K562 (cell line): Measurements from ENCODE around the gene DCPS. TPM values are rescaled to one million over a fixed set of nuclear protein-coding genes. Genes with fewer than 3 reads are reported as not detected.

Experiments used
- CBX3 ChIP-seq, 2 experiments: IDR thresholded peaks; 1 replicate in 1 of 2; 2 replicates in 1 of 2; pipeline ENCODE4 v1.6.1; 2012; ENCODE audit warnings: inconsistent platforms in 2 of 2, low read length in 2 of 2, borderline replicate concordance in 1 of 2, control low read depth in 1 of 2
- CCNT2 ChIP-seq: IDR thresholded peaks from 2 replicates; pipeline ENCODE4 v1.6.1; 2011; ENCODE audit warnings: borderline replicate concordance, low read depth, mild to moderate bottlenecking, moderate library complexity, mixed read lengths, low read length; ENCODE audit not compliant: insufficient read length; ENCODE audit errors: extremely low read depth
- CEBPB ChIP-seq: fragments of 450-650 bp; IDR thresholded peaks from 2 replicates; pipeline ENCODE4 v1.6.1; 2016; ENCODE audit warnings: missing genetic modification characterization, missing compliant biosample characterization
- ELF1 ChIP-seq: fragments of 200-800 bp; sonication (Bioruptor generic); IDR thresholded peaks from 2 replicates; pipeline ENCODE4 v1.6.1; 2016; ENCODE audit warnings: missing genetic modification characterization, missing compliant biosample characterization
- FOXA3 ChIP-seq, 2 experiments: fragments of 450-650 bp in 1 of 2; sonication (generic) in 1 of 2; formaldehyde crosslinking; IDR thresholded peaks in 1 of 2; conservative IDR thresholded peaks in 1 of 2; 2 replicates each; pipeline versions ENCODE4 v1.4.0 to v1.8.0; 2020 to 2022; ENCODE audit warnings: mild to moderate bottlenecking in 2 of 2, missing genetic modification reagents in 1 of 2
- HDAC1 ChIP-seq, 2 experiments: fragments of 450-650 bp; IDR thresholded peaks; 2 replicates each; pipeline ENCODE4 v1.6.1; 2016 to 2017; ENCODE audit warnings: inconsistent platforms in 1 of 2, mild to moderate bottlenecking in 1 of 2, moderate library complexity in 1 of 2
- HNRNPUL1 ChIP-seq: fragments of 200-400 bp; formaldehyde crosslinking; IDR thresholded peaks from 2 replicates; pipeline ENCODE4 v1.6.1; 2017; ENCODE audit warnings: low read length
- SOX6 ChIP-seq: fragments of 450-650 bp; IDR thresholded peaks from 2 replicates; pipeline ENCODE4 v1.6.1; 2014; ENCODE audit warnings: mild to moderate bottlenecking
- ZKSCAN8 ChIP-seq: fragments of 200-800 bp; sonication (Bioruptor generic); IDR thresholded peaks from 2 replicates; pipeline ENCODE4 v1.6.1; 2016; ENCODE audit warnings: missing genetic modification characterization, missing compliant biosample characterization
- ZNF644 ChIP-seq: fragments of 200-800 bp; sonication (Bioruptor generic); IDR thresholded peaks from 2 replicates; pipeline ENCODE4 v1.6.1; 2016; ENCODE audit warnings: low read depth, missing genetic modification characterization, missing compliant biosample characterization
- polyA plus RNA-seq, 8 experiments: library from polyadenylated mRNA; depleted of rRNA in 4 of 8; stranded (reverse) in 5 of 8; unstranded in 3 of 8; fragments of >200 nt; fragmentation: Nextera tagmentation in 2 of 8; fragmentation: Illumina TruSeq in 1 of 8; extraction: Ambion mirVana in 2 of 8; extraction: Trizol in 1 of 8; gene quantifications; 2 replicates each; pipeline versions ENCODE4 v1.2.1 to v1.2.3, GENCODE V29; 2011 to 2014; ENCODE audit warnings: inconsistent platforms in 1 of 8, missing spikeins in 1 of 8
- total RNA-seq, 7 experiments: library from RNA; depleted of rRNA in 6 of 7; stranded (reverse); fragments of >200 nt in 6 of 7; fragmentation: Illumina TruSeq in 2 of 7; extraction: Trizol in 2 of 7; gene quantifications; 2 replicates each; pipeline versions ENCODE4 v1.2.1 to v1.2.3, GENCODE V29; 2011 to 2021; ENCODE audit warnings: low replicate concordance in 1 of 7
- TF ChIP-seq, protein P1 (sequence below): fragments of 450-650 bp; IDR thresholded peaks from 2 replicates; pipeline ENCODE4 v1.6.1; 2016; ENCODE audit warnings: mild to moderate bottlenecking
- TF ChIP-seq, protein P2 (sequence below), 2 experiments: IDR thresholded peaks; 2 replicates each; pipeline ENCODE4 v1.6.1; 2012; ENCODE audit warnings: improper control_type of control experiment in 2 of 2, low read depth in 2 of 2, low read length in 2 of 2, borderline replicate concordance in 1 of 2
- TF ChIP-seq, protein P3 (sequence below), 2 experiments: fragments of 450-650 bp; conservative IDR thresholded peaks; 2 replicates each; pipeline ENCODE4 v1.6.1; 2017; ENCODE audit warnings: mild to moderate bottlenecking in 2 of 2, moderate library complexity in 2 of 2
- TF ChIP-seq, protein P4 (sequence below): fragments of 250-450 bp; sonication (Bioruptor Pico); IDR thresholded peaks from 2 replicates; pipeline ENCODE4 v1.5.0; 2020; ENCODE audit warnings: mild to moderate bottlenecking, borderline replicate concordance
- TF ChIP-seq, protein P5 (sequence below): sonication (generic); formaldehyde crosslinking; IDR thresholded peaks from 2 replicates; pipeline ENCODE4 v1.8.0; 2022; ENCODE audit warnings: mild to moderate bottlenecking, missing genetic modification reagents

DCPS gene
- total and polyA plus RNA-seq, 9 of the 15 experiments (the other 6 are each of a cell fraction or from before 2014, with no cell fraction given) = 8.7 to 38.1 (median 17.9) TPM

DNA sequence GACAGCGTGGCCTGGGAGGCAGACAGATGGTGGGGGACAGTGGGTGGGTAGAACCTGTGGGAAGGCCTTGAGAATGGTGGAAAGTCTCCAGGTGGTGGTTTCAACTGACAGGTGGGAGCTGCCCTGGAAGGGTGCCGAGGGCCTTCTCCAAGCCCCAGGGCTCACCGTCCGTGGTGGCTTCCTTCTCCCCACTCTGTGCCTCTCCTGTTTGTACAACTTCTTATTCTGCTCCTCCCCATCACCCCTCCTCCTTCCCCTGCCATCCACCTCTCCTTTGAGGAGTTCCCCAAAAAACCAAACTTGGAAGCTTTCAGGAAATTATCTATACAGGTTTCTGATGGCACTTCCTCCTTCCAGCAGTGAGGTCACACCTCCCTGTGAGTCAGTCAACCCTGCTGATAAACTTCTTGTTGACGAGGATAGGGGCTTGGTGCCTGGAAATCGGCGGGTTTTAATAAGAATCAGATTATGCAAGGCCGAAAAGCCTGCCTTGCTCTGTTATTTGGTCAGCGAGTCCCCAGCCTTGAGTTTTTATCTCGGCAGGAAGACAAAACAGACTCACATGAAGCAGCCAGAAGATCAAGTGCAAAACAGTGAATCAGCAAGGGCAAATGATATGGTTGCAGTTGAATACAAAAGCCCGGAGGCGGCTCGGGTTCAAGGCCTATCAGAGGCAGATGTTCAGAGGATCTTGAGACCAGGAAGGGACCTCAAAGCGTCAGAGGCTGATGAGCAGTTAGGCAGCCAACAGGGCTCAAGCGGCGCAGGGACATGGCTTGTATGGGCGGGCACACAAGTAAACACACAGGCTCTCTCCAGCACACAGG, 42.1 kb downstream of the DCPS start (continued):
- TF ChIP-seq, protein P1, sequence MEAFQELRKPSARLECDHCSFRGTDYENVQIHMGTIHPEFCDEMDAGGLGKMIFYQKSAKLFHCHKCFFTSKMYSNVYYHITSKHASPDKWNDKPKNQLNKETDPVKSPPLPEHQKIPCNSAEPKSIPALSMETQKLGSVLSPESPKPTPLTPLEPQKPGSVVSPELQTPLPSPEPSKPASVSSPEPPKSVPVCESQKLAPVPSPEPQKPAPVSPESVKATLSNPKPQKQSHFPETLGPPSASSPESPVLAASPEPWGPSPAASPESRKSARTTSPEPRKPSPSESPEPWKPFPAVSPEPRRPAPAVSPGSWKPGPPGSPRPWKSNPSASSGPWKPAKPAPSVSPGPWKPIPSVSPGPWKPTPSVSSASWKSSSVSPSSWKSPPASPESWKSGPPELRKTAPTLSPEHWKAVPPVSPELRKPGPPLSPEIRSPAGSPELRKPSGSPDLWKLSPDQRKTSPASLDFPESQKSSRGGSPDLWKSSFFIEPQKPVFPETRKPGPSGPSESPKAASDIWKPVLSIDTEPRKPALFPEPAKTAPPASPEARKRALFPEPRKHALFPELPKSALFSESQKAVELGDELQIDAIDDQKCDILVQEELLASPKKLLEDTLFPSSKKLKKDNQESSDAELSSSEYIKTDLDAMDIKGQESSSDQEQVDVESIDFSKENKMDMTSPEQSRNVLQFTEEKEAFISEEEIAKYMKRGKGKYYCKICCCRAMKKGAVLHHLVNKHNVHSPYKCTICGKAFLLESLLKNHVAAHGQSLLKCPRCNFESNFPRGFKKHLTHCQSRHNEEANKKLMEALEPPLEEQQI = no peak
- peak; percentile 98 for TF ChIP-seq SOX6
- peak in 1 of 2 experiments; percentile 78; a peak in 2 of 4 replicates for TF ChIP-seq HDAC1 (IDR thresholded peaks at IDR 0.05)
- peak; percentile 71 for TF ChIP-seq CCNT2
- TF ChIP-seq, protein P2, sequence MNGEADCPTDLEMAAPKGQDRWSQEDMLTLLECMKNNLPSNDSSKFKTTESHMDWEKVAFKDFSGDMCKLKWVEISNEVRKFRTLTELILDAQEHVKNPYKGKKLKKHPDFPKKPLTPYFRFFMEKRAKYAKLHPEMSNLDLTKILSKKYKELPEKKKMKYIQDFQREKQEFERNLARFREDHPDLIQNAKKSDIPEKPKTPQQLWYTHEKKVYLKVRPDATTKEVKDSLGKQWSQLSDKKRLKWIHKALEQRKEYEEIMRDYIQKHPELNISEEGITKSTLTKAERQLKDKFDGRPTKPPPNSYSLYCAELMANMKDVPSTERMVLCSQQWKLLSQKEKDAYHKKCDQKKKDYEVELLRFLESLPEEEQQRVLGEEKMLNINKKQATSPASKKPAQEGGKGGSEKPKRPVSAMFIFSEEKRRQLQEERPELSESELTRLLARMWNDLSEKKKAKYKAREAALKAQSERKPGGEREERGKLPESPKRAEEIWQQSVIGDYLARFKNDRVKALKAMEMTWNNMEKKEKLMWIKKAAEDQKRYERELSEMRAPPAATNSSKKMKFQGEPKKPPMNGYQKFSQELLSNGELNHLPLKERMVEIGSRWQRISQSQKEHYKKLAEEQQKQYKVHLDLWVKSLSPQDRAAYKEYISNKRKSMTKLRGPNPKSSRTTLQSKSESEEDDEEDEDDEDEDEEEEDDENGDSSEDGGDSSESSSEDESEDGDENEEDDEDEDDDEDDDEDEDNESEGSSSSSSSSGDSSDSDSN (IDR thresholded peaks at IDR 0.05; ENCODE audit: borderline replicate concordance in 1 of 2, low read depth in 2 of 2, low read length in 2 of 2) = peak; percentile 42 to 59; a peak in 2 of 4 replicates
- 0 out of 2 replicates have a peak, but pooled peaks have one; percentile 47 for TF ChIP-seq HNRNPUL1
- peak; percentile 90 for TF ChIP-seq ELF1 (tag)
- TF ChIP-seq CEBPB (tag) = peak; percentile 93
- TF ChIP-seq CBX3 (IDR thresholded peaks at IDR 0.05; ENCODE audit: borderline replicate concordance in 1 of 2, low read length in 2 of 2) = peak in 1 of 2 experiments; percentile 40; a peak in 2 of 3 replicates
- no peak for TF ChIP-seq ZKSCAN8 (CRISPR knock-in tag)
- peak; percentile 64 for TF ChIP-seq ZNF644 (tag)
- TF ChIP-seq, protein P3, sequence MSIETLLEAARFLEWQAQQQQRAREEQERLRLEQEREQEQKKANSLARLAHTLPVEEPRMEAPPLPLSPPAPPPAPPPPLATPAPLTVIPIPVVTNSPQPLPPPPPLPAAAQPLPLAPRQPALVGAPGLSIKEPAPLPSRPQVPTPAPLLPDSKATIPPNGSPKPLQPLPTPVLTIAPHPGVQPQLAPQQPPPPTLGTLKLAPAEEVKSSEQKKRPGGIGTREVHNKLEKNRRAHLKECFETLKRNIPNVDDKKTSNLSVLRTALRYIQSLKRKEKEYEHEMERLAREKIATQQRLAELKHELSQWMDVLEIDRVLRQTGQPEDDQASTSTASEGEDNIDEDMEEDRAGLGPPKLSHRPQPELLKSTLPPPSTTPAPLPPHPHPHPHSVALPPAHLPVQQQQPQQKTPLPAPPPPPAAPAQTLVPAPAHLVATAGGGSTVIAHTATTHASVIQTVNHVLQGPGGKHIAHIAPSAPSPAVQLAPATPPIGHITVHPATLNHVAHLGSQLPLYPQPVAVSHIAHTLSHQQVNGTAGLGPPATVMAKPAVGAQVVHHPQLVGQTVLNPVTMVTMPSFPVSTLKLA (conservative IDR thresholded peaks at IDR 0.05) = peak; percentile 60 to 84; a peak in 3 of 4 replicates
- TF ChIP-seq, protein P4, sequence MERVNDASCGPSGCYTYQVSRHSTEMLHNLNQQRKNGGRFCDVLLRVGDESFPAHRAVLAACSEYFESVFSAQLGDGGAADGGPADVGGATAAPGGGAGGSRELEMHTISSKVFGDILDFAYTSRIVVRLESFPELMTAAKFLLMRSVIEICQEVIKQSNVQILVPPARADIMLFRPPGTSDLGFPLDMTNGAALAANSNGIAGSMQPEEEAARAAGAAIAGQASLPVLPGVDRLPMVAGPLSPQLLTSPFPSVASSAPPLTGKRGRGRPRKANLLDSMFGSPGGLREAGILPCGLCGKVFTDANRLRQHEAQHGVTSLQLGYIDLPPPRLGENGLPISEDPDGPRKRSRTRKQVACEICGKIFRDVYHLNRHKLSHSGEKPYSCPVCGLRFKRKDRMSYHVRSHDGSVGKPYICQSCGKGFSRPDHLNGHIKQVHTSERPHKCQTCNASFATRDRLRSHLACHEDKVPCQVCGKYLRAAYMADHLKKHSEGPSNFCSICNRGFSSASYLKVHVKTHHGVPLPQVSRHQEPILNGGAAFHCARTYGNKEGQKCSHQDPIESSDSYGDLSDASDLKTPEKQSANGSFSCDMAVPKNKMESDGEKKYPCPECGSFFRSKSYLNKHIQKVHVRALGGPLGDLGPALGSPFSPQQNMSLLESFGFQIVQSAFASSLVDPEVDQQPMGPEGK (CRISPR knock-in tag) = no peak
- TF ChIP-seq FOXA3 (CRISPR knock-in tag; conservative IDR thresholded peaks at IDR 0.05 in 1 of 2, IDR thresholded peaks at IDR 0.05 in 1 of 2) = peak in 1 of 2 experiments; percentile 38; a peak in 1 of 4 replicates
- TF ChIP-seq, protein P5, sequence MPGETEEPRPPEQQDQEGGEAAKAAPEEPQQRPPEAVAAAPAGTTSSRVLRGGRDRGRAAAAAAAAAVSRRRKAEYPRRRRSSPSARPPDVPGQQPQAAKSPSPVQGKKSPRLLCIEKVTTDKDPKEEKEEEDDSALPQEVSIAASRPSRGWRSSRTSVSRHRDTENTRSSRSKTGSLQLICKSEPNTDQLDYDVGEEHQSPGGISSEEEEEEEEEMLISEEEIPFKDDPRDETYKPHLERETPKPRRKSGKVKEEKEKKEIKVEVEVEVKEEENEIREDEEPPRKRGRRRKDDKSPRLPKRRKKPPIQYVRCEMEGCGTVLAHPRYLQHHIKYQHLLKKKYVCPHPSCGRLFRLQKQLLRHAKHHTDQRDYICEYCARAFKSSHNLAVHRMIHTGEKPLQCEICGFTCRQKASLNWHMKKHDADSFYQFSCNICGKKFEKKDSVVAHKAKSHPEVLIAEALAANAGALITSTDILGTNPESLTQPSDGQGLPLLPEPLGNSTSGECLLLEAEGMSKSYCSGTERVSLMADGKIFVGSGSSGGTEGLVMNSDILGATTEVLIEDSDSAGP (CRISPR knock-in tag) = no peak
